GM19467 (cell line): ENCODE measurements around the gene C11orf86.

ENCODE experiments used
- ATAC-seq: cut with Tn5 transposase; IDR thresholded peaks from one replicate; pipeline ENCODE4 v1.9.1; 2021; ENCODE audit warnings: mild to moderate bottlenecking, moderate library complexity; ENCODE audit not compliant: unreplicated experiment

C11orf86 gene

GRCh38 chr11:66966351-66966750 is 8.8 kb upstream of the C11orf86 start:
- no peak for ATAC-seq

GRCh38 chr11:66967670-66968425 is 7.3 kb upstream of the C11orf86 start:
- ATAC-seq: no peak

- ATAC-seq: no peak
These were observed 5.4 kb upstream of the C11orf86 start for GRCh38 chr11:66969584-66970225.

DNA sequence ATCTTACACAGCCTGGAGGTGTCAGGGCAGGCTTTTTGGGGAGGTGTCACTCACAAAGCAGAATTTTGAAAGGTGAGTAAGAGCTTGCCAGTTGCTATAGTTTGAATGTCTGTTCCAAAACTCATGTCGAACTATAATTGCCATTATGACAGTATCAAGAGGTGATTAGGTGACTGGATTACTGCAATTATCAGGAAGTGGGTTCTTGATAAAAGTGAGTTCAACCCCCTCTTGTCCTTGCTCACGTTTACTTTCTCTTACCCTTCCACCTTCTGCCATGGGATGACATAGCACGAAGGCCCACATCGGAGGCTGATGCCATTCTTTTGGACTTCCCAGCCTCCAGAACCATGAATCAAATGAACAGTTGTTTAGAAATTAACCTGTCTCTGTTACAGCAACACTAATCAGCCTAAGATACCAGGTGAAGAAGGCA is 4.7 kb upstream of the C11orf86 start:
- ATAC-seq: no peak

- ATAC-seq: no peak
These were observed 4.2 kb upstream of the C11orf86 start for GRCh38 chr11:66970807-66971442.

- no peak for ATAC-seq
These were observed 3.6 kb upstream of the C11orf86 start for GRCh38 chr11:66971488-66971887.

DNA sequence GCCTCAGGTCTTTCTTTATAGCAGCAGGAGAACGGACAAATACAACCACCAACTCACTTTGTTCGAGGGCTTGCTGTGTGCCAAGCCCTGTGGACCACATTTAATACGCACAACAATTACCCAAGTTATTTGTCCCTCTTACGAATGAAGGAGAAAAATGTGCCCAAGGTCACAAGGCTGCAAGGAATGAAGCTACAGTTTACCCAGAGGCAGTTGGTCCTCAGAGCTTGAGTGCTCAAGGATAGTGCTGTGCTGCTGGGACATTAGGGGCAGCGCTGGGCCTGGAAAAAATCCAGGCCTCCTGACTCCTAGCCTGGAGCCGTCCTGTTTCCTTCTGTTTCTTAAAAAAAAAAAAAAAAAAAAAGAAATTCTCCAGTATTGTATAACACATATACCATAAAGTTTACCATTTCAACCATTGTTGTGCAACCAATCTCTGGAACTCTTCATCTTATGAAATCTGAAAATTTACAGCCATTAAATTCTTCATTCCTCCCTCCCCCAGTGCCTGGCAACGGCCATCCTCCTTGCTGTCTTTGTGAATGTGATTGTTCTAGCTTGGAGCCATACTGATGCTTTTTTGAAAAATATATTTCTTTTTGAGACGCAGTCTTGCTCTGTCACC is 1.0 kb upstream of the C11orf86 start:
- ATAC-seq: no peak

DNA sequence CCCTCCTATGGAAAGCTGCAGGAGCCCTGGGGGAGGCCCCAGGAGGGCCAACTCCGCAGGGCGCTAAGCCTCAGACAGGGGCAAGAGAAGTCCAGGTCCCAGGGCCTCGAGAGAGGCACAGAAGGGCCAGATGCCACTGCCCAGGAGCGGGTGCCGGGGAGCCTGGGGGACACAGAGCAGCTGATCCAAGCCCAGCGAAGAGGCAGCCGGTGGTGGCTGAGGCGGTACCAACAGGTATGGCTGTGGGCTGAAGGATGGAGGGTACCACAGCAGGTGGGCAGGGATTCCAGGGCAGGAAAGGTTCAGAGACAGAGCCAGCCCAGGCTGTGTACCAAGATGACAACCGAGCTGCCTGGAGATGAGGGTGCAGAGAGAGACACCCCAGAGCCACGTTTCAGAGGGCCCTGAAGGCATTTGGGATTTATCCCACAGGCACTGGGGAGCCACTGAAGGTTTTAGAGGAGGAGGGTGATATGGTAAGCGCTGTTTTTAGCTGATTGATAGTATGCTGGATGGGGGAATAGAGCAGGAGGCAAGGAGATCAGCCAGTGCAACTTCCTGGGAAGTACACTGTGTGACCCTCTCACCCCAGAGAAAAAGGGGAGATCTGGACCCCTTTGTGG is 412 bp downstream of the C11orf86 start:
- no peak for ATAC-seq

DNA sequence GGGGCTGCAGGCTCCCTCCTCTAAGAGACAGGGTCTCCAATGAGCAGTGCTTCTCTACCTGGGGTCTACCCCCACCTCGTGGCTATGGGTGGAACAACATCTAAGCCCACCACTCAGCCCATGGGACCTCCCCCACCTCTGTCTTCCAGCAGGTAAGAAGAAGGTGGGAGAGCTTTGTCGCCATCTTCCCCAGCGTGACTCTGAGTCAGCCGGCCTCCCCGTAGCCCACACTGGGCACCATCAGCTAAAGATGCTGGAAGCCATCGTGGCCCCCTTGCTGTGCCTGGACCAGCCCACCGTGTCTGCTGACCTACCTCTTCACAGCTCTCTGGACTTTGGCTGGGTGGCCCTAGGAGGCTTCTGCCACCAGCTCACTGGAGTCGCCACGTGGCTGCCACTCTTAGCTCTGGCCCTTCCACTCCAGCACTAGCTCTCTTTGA is 944 bp downstream of the C11orf86 start:
- ATAC-seq: no peak

DNA sequence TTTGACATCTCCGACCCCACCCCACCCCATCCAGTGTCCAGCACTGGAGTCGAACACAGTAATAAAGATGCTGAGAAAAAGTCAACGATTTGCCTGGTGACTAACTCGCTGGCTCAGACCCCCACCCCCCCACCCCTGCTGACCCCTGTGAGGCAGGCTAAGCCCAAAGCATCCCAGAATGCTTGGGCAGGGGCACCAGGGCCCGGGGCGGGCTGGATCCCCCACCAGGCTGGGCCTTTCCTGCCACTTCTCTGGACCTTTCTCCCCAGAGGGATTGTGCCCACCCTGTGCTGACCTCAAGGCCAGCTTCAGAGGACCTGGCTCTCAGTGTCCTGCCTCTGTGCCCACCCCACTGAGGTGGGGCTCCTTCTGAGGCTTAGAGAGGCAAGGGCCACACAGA is 1.8 kb downstream of the C11orf86 start:
- no peak for ATAC-seq

- no peak for ATAC-seq
These were observed 3.1 kb downstream of the C11orf86 start for GRCh38 chr11:66978229-66978628.

GRCh38 chr11:66978717-66979116 is 3.6 kb downstream of the C11orf86 start:
- no peak for ATAC-seq

- ATAC-seq: no peak
These were observed 4.4 kb downstream of the C11orf86 start for GRCh38 chr11:66979336-66979980.

DNA sequence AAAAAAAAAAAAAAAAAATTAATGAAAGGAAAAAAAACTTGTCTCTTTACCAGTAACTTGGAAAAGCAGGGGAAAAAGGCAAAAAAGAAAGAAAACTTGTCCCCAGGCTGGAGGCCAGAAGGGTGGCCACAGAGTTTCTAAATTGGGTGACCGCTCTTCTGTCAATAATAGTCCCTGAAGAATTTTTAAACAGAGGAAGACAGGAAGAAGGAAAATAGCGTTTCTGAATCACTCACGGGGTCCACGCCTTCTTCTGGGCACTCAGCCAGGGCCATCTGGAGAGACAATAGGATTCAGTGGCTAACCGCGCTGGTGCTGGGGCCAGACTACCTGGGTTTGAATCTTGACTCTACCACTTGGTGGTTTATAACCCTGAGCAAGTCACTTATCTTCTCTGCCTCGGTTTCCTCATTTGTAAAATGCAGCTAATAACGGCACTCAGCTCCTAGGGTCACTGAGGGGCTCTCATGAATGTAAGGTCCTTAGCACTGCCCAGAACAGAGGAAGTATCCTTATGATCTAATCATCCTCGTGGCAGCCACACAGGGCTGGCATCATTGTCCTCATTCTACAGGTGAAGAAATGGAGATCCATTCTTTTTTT is 7.0 kb downstream of the C11orf86 start:
- no peak for ATAC-seq

- no peak for ATAC-seq
These were observed 8.3 kb downstream of the C11orf86 start for GRCh38 chr11:66983275-66983924.

GRCh38 chr11:66985508-66986177 is 10.5 kb downstream of the C11orf86 start:
- ATAC-seq: no peak

DNA sequence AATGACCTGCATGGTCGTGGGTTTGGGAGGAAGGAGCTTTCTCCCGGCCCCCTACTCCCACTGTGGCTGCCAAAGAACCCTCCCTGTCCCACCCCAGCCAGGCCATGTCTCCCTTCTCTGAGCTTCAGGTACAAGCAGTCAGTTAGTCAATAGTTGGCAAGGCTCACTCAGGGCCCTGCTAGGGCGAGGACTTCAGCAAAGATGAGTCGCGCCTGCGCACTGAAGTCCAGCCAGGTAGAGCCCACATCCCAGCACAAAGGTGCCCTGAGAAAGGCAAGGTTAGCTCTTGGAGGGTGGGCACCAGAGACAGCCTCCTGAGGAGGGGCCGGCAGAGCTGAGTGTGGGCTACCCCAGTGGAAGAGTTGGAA is 11.1 kb downstream of the C11orf86 start:
- ATAC-seq: no peak

- no peak for ATAC-seq
These were observed 12.1 kb downstream of the C11orf86 start for GRCh38 chr11:66987158-66987620.
